GM23338 (cell line): Measurements from ENCODE around the gene AGPS. TPM values are rescaled to one million over a fixed set of nuclear protein-coding genes. Genes with fewer than 3 reads are reported as not detected.

Experiments used
- ATAC-seq: fragments of 200-7000 bp; cut with Tn5 transposase; 3 replicates; pipeline ENCODE4 v1.9.1; 2020
- DNase-seq: peaks from one replicate; pipeline ENCODE4 v3.0.0-alpha.2; 2015; ENCODE audit warnings: low spot score
- H2AFZ ChIP-seq: fragments of 200-600 bp; sonication (generic); 2 replicates; pipeline ENCODE4 v1.8.0; 2016; ENCODE audit warnings: antibody characterized with exemption, mild to moderate bottlenecking, moderate library complexity
- H3F3A ChIP-seq: fragments of 200-600 bp; sonication (generic); replicated peaks from 2 replicates; pipeline ENCODE4 v1.8.0; 2017; ENCODE audit warnings: antibody characterized with exemption, mixed run types, low read depth
- H3K27ac ChIP-seq: fragments of 200-600 bp; sonication (generic); 2 replicates; pipeline ENCODE4 v1.6.1; 2016; ENCODE audit warnings: low read depth
- H3K27me3 ChIP-seq: fragments of 200-600 bp; sonication (generic); 2 replicates; pipeline ENCODE4 v1.8.0; 2016; ENCODE audit warnings: mild to moderate bottlenecking, mixed run types, moderate library complexity; ENCODE audit not compliant: insufficient read depth
- H3K36me3 ChIP-seq: fragments of 200-600 bp; sonication (generic); 2 replicates; pipeline ENCODE4 v1.8.0; 2016; ENCODE audit warnings: mild to moderate bottlenecking; ENCODE audit not compliant: insufficient read depth
- H3K4me1 ChIP-seq: fragments of 200-600 bp; sonication (generic); 2 replicates; pipeline ENCODE4 v1.8.0; 2016; ENCODE audit warnings: mild to moderate bottlenecking, moderate library complexity; ENCODE audit not compliant: insufficient read depth
- H3K4me2 ChIP-seq: fragments of 200-600 bp; sonication (generic); 2 replicates; pipeline ENCODE4 v1.7.1; 2017; ENCODE audit warnings: mixed run types
- H3K4me3 ChIP-seq: fragments of 200-600 bp; sonication (generic); 2 replicates; pipeline ENCODE4 v1.6.1; 2016; ENCODE audit warnings: mixed run types
- H3K79me2 ChIP-seq: fragments of 200-600 bp; sonication (generic); replicated peaks from 2 replicates; pipeline ENCODE4 v1.8.0; 2017; ENCODE audit warnings: mild to moderate bottlenecking; ENCODE audit not compliant: insufficient read depth
- H3K9me2 ChIP-seq: fragments of 200-600 bp; sonication (generic); 2 replicates; pipeline ENCODE4 v1.8.0; 2017; ENCODE audit not compliant: insufficient read depth
- H4K20me1 ChIP-seq: fragments of 200-600 bp; sonication (generic); replicated peaks from 2 replicates; pipeline ENCODE4 v1.8.0; 2017; ENCODE audit warnings: mild to moderate bottlenecking; ENCODE audit not compliant: insufficient read depth
- H3K27ac Mint-ChIP-seq: 2 replicates; pipeline ENCODE4 v1.8.0; 2020; ENCODE audit warnings: inconsistent platforms, mild to moderate bottlenecking, moderate library complexity, mixed read lengths
- H3K27me3 Mint-ChIP-seq: 3 replicates; pipeline ENCODE4 v1.8.0; 2022; ENCODE audit warnings: low read depth, mild to moderate bottlenecking, moderate library complexity, mixed read lengths, inconsistent platforms; ENCODE audit not compliant: insufficient read depth, poor library complexity
- H3K36me3 Mint-ChIP-seq: 3 replicates; pipeline ENCODE4 v1.8.0; 2021; ENCODE audit warnings: low read depth, mild to moderate bottlenecking, inconsistent platforms, moderate library complexity, mixed read lengths
- H3K4me1 Mint-ChIP-seq: 3 replicates; pipeline ENCODE4 v1.8.0; 2020; ENCODE audit warnings: mild to moderate bottlenecking, inconsistent platforms, mixed read lengths
- H3K4me3 Mint-ChIP-seq: 3 replicates; pipeline ENCODE4 v1.8.0; 2021; ENCODE audit warnings: moderate library complexity, mild to moderate bottlenecking, inconsistent platforms, mixed read lengths
- H3K9me3 Mint-ChIP-seq: 3 replicates; pipeline ENCODE4 v1.8.0; 2020; ENCODE audit warnings: moderate library complexity, mild to moderate bottlenecking, inconsistent platforms, mixed read lengths
- CREB1 ChIP-seq: fragments of 250-450 bp; sonication (Bioruptor Pico); IDR thresholded peaks from 2 replicates; pipeline ENCODE4 v1.5.0; 2020; ENCODE audit warnings: low read depth, mild to moderate bottlenecking, moderate library complexity
- EZH2 ChIP-seq: fragments of 200-600 bp; sonication (generic); IDR thresholded peaks from one replicate; pipeline ENCODE4 v1.8.0; 2017; ENCODE audit warnings: antibody characterized with exemption, mild to moderate bottlenecking, low read depth; ENCODE audit not compliant: unreplicated experiment
- JUNB ChIP-seq: IDR thresholded peaks from one replicate; pipeline ENCODE4 v1.6.1; 2016; ENCODE audit warnings: antibody characterized with exemption; ENCODE audit not compliant: unreplicated experiment
- NANOG ChIP-seq: IDR thresholded peaks from 2 replicates; pipeline ENCODE4 v1.6.1; 2016; ENCODE audit warnings: antibody characterized with exemption, borderline replicate concordance
- POLR2AphosphoS5 ChIP-seq: IDR thresholded peaks from 2 replicates; pipeline ENCODE4 v1.6.1; 2016; ENCODE audit warnings: antibody characterized with exemption, low read depth
- REST ChIP-seq: IDR thresholded peaks from one replicate; pipeline ENCODE4 v1.6.1; 2018; ENCODE audit warnings: antibody characterized with exemption; ENCODE audit not compliant: unreplicated experiment
- ZNF114 ChIP-seq: fragments of 250-450 bp; sonication (Bioruptor Pico); IDR thresholded peaks from 2 replicates; pipeline ENCODE4 v1.5.0; 2020; ENCODE audit warnings: mild to moderate bottlenecking, moderate library complexity
- ZNF331 ChIP-seq: fragments of 250-450 bp; sonication (Bioruptor Pico); IDR thresholded peaks from 2 replicates; pipeline ENCODE4 v1.5.0; 2020; ENCODE audit warnings: low read depth, mild to moderate bottlenecking, moderate library complexity
- polyA plus RNA-seq: library from polyadenylated mRNA; unstranded; fragments of >200 nt; fragmentation: Nextera tagmentation; extraction: Ambion mirVana; gene quantifications from 2 replicates; pipeline ENCODE4 v1.2.1, GENCODE V29; 2016
- total RNA-seq: library from RNA; depleted of rRNA; stranded (reverse); fragments of >200 nt; shearing (Covaris generic); gene quantifications from 2 replicates; pipeline ENCODE4 v1.2.3, GENCODE V29; 2014
- TF ChIP-seq, protein P1 (sequence below), 2 experiments: fragments of 200-600 bp in 1 of 2; sonication (generic) in 1 of 2; conservative IDR thresholded peaks; 2 replicates each; pipeline versions ENCODE4 v1.5.1 to v1.6.1; 2016 to 2017; ENCODE audit warnings: antibody characterized with exemption in 2 of 2, low read depth in 2 of 2, mild to moderate bottlenecking in 2 of 2, moderate library complexity in 1 of 2
- TF ChIP-seq, protein P2 (sequence below): fragments of 250-450 bp; sonication (Bioruptor Pico); IDR thresholded peaks from 2 replicates; pipeline ENCODE4 v1.5.0; 2020; ENCODE audit warnings: mild to moderate bottlenecking, moderate library complexity

The AGPS gene
- total and polyA plus RNA-seq, 2 experiments from 2014 or later, result 14.6 to 73.2 TPM

- H3K4me3 Mint-ChIP-seq, result no peak overlapping the region
- Histone ChIP-seq H3K27me3 (no peaks in the 10 kb centered on the region), H4K20me1 (0 out of 2 replicates have a peak, but pooled peaks cover 3% of the 10 kb centered on the region), H3K4me3 (no peak overlapping the region), H2AFZ (no peak overlapping the region), H3K36me3 (peaks cover 3% of the 10 kb centered on the region; the same call in 1 of the 2 replicates), H3K79me2 (no peaks in the 10 kb centered on the region), H3F3A (no peaks in the 10 kb centered on the region), H3K9me2 (no peaks in the 10 kb centered on the region), H3K4me2 (no peak overlapping the region), H3K27ac (no peak overlapping the region), H3K4me1 (no peaks in the 10 kb centered on the region)
- H3K36me3 Mint-ChIP-seq, result peaks cover 36% of the 10 kb centered on the region; the same call in 2 of the 3 replicates
- no peak overlapping the region for H3K27ac Mint-ChIP-seq
- DNase-seq (no peak), ATAC-seq (no peak)
- TF ChIP-seq NANOG, result no peak
- TF ChIP-seq ZNF331 (CRISPR knock-in tag), result no peak
- TF ChIP-seq EZH2, result no peak
- no peak for TF ChIP-seq ZNF114 (CRISPR knock-in tag)
- TF ChIP-seq JUNB, result no peak
- no peak for TF ChIP-seq CREB1 (CRISPR knock-in tag)
- TF ChIP-seq POLR2AphosphoS5, result no peak
- TF ChIP-seq REST, result no peak
- TF ChIP-seq, protein P1, sequence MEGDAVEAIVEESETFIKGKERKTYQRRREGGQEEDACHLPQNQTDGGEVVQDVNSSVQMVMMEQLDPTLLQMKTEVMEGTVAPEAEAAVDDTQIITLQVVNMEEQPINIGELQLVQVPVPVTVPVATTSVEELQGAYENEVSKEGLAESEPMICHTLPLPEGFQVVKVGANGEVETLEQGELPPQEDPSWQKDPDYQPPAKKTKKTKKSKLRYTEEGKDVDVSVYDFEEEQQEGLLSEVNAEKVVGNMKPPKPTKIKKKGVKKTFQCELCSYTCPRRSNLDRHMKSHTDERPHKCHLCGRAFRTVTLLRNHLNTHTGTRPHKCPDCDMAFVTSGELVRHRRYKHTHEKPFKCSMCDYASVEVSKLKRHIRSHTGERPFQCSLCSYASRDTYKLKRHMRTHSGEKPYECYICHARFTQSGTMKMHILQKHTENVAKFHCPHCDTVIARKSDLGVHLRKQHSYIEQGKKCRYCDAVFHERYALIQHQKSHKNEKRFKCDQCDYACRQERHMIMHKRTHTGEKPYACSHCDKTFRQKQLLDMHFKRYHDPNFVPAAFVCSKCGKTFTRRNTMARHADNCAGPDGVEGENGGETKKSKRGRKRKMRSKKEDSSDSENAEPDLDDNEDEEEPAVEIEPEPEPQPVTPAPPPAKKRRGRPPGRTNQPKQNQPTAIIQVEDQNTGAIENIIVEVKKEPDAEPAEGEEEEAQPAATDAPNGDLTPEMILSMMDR (conservative IDR thresholded peaks at IDR 0.05; ENCODE audit: low read depth in 2 of 2), result no peak
- TF ChIP-seq, protein P2, sequence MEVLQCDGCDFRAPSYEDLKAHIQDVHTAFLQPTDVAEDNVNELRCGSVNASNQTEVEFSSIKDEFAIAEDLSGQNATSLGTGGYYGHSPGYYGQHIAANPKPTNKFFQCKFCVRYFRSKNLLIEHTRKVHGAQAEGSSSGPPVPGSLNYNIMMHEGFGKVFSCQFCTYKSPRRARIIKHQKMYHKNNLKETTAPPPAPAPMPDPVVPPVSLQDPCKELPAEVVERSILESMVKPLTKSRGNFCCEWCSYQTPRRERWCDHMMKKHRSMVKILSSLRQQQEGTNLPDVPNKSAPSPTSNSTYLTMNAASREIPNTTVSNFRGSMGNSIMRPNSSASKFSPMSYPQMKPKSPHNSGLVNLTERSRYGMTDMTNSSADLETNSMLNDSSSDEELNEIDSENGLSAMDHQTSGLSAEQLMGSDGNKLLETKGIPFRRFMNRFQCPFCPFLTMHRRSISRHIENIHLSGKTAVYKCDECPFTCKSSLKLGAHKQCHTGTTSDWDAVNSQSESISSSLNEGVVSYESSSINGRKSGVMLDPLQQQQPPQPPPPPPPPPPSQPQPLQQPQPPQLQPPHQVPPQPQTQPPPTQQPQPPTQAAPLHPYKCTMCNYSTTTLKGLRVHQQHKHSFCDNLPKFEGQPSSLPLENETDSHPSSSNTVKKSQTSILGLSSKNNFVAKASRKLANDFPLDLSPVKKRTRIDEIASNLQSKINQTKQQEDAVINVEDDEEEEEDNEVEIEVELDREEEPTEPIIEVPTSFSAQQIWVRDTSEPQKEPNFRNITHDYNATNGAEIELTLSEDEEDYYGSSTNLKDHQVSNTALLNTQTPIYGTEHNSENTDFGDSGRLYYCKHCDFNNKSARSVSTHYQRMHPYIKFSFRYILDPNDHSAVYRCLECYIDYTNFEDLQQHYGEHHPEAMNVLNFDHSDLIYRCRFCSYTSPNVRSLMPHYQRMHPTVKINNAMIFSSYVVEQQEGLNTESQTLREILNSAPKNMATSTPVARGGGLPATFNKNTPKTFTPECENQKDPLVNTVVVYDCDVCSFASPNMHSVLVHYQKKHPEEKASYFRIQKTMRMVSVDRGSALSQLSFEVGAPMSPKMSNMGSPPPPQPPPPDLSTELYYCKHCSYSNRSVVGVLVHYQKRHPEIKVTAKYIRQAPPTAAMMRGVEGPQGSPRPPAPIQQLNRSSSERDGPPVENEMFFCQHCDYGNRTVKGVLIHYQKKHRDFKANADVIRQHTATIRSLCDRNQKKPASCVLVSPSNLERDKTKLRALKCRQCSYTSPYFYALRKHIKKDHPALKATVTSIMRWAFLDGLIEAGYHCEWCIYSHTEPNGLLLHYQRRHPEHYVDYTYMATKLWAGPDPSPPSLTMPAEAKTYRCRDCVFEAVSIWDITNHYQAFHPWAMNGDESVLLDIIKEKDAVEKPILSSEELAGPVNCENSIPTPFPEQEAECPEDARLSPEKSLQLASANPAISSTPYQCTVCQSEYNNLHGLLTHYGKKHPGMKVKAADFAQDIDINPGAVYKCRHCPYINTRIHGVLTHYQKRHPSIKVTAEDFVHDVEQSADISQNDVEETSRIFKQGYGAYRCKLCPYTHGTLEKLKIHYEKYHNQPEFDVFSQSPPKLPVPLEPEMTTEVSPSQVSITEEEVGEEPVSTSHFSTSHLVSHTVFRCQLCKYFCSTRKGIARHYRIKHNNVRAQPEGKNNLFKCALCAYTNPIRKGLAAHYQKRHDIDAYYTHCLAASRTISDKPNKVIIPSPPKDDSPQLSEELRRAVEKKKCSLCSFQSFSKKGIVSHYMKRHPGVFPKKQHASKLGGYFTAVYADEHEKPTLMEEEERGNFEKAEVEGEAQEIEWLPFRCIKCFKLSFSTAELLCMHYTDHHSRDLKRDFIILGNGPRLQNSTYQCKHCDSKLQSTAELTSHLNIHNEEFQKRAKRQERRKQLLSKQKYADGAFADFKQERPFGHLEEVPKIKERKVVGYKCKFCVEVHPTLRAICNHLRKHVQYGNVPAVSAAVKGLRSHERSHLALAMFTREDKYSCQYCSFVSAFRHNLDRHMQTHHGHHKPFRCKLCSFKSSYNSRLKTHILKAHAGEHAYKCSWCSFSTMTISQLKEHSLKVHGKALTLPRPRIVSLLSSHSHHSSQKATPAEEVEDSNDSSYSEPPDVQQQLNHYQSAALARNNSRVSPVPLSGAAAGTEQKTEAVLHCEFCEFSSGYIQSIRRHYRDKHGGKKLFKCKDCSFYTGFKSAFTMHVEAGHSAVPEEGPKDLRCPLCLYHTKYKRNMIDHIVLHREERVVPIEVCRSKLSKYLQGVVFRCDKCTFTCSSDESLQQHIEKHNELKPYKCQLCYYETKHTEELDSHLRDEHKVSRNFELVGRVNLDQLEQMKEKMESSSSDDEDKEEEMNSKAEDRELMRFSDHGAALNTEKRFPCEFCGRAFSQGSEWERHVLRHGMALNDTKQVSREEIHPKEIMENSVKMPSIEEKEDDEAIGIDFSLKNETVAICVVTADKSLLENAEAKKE (CRISPR knock-in tag), result no peak
- no peaks in the 10 kb centered on the region for H3K27me3 Mint-ChIP-seq
- H3K9me3 Mint-ChIP-seq, result no peaks in the 10 kb centered on the region
- no peaks in the 10 kb centered on the region for H3K4me1 Mint-ChIP-seq
Observed at GRCh38 chr2:177449159-177449558, 56.6 kb downstream of the AGPS start.
